Smooth muscle cell (in vitro differentiated cells): ENCODE results near the gene FAR2. TPM values are rescaled to one million over a fixed set of nuclear protein-coding genes. Genes with fewer than 3 reads are reported as not detected.

Experiments used
- DNase-seq: peaks from one replicate; lab custom pipeline; 2025; ENCODE audit not compliant: unreplicated experiment; lab: John Stamatoyannopoulos, UW
- H2AFZ ChIP-seq: fragments of 200-600 bp; sonication (generic); 2 replicates; pipeline ENCODE4 v1.6.0; 2016; ENCODE audit warnings: antibody characterized with exemption, low read depth, mild to moderate bottlenecking
- H3F3A ChIP-seq: fragments of 200-600 bp; sonication (generic); 2 replicates; pipeline ENCODE4 v1.6.0; 2017; ENCODE audit warnings: antibody characterized with exemption, low read depth
- H3K27ac ChIP-seq: fragments of 200-600 bp; sonication (generic); 2 replicates; pipeline ENCODE4 v1.5.1; 2016; ENCODE audit warnings: low read depth, mild to moderate bottlenecking
- H3K27me3 ChIP-seq: fragments of 200-600 bp; sonication (generic); 2 replicates; pipeline ENCODE4 v1.6.1; 2016; ENCODE audit warnings: low read depth, mild to moderate bottlenecking
- H3K36me3 ChIP-seq: fragments of 200-600 bp; sonication (generic); 2 replicates; pipeline ENCODE4 v1.5.1; 2016; ENCODE audit warnings: low read depth
- H3K4me1 ChIP-seq: fragments of 200-600 bp; sonication (generic); 2 replicates; pipeline ENCODE4 v1.5.1; 2016; ENCODE audit warnings: low read depth
- H3K4me2 ChIP-seq: fragments of 200-600 bp; sonication (generic); 2 replicates; pipeline ENCODE4 v1.6.0; 2016; ENCODE audit warnings: mild to moderate bottlenecking
- H3K4me3 ChIP-seq: fragments of 200-600 bp; sonication (generic); 2 replicates; pipeline ENCODE4 v1.5.1; 2016; ENCODE audit warnings: mild to moderate bottlenecking
- H3K79me2 ChIP-seq: fragments of 200-600 bp; sonication (generic); 2 replicates; pipeline ENCODE4 v1.6.0; 2016; ENCODE audit warnings: low read depth, mild to moderate bottlenecking
- H3K9ac ChIP-seq: fragments of 200-600 bp; sonication (generic); 2 replicates; pipeline ENCODE4 v1.6.0; 2016; ENCODE audit warnings: low read depth
- H3K9me3 ChIP-seq: fragments of 200-600 bp; sonication (generic); replicated peaks from 2 replicates; pipeline ENCODE4 v1.5.1; 2016; ENCODE audit warnings: low read depth
- H4K20me1 ChIP-seq: fragments of 200-600 bp; sonication (generic); 2 replicates; pipeline ENCODE4 v1.6.0; 2016; ENCODE audit warnings: low read depth
- WGBS: methylation state at CpG from one replicate; pipeline ENCODE4 v1.1.7; 2016; ENCODE audit warnings: low lambda C conversion rate; 5-methylcytosine and 5-hydroxymethylcytosine counted together
- polyA plus RNA-seq: library from polyadenylated mRNA; unstranded; fragments of >200 nt; fragmentation: Nextera tagmentation; extraction: Ambion mirVana; gene quantifications from 2 replicates; pipeline ENCODE4 v1.2.1, GENCODE V29; 2016
- total RNA-seq: library from RNA; depleted of rRNA; stranded (reverse); fragments of >200 nt; gene quantifications from 2 replicates; pipeline ENCODE4 v1.2.3, GENCODE V29; 2014
- TF ChIP-seq, protein P1 (sequence below): fragments of 200-600 bp; sonication (generic); IDR thresholded peaks from 2 replicates; pipeline ENCODE4 v1.5.1; 2017; ENCODE audit warnings: borderline replicate concordance, mild to moderate bottlenecking, antibody characterized with exemption; ENCODE audit not compliant: insufficient read depth, poor library complexity, severe bottlenecking

FAR2 gene
- total and polyA plus RNA-seq, 2 experiments from 2014 or later = 1.5 to 8.5 TPM

DNA sequence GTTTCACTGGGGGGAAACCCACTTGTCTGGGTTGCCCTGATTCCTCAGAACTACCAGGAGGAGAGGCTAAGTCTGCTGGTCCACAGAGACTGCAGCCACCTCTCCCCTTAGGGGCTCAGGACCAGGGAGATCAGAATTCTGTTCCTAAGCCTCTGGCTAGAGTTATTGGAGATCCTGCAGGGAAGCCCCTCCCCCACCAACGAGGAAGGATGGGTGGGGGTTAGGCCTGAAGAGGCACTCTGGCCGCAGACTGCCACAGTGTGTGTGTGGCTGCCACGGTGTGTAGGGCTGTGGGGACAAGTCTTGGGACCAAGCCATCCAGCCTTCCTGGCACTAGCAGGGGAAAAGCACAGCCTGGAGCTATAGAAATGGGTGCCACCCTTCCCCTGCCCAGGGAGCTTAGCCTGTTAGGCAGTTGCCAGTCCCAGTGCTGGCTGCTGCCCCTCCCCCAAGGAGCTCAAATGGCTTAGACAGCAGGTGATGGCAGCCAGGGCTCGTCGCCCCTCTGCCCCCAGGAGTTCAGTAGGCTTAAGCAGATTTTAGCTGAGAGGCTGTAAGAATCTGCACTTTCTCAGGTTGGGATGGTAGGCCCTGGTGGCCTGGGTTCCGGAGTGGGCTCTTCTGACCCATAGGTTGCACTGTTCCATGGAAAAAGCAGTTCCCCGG lies 124.2 kb downstream of the FAR2 start:
- no peaks in the 10 kb centered on the region for H3K27me3 ChIP-seq
- no peaks in the 10 kb centered on the region for H3K9me3 ChIP-seq
- no peak for DNase-seq
- 75% methylated on average over 7 of the region's 7 CpGs for WGBS
- peaks cover 9% of the 10 kb centered on the region for H3F3A ChIP-seq
- no peak overlapping the region for H3K9ac ChIP-seq
- H2AFZ ChIP-seq = no peak overlapping the region
- H3K36me3 ChIP-seq = no peaks in the 10 kb centered on the region
- H3K4me2 ChIP-seq = no peak overlapping the region
- no peaks in the 10 kb centered on the region for H3K79me2 ChIP-seq
- no peaks in the 10 kb centered on the region for H4K20me1 ChIP-seq
- H3K4me1 ChIP-seq = no peaks in the 10 kb centered on the region
- TF ChIP-seq, protein P1, sequence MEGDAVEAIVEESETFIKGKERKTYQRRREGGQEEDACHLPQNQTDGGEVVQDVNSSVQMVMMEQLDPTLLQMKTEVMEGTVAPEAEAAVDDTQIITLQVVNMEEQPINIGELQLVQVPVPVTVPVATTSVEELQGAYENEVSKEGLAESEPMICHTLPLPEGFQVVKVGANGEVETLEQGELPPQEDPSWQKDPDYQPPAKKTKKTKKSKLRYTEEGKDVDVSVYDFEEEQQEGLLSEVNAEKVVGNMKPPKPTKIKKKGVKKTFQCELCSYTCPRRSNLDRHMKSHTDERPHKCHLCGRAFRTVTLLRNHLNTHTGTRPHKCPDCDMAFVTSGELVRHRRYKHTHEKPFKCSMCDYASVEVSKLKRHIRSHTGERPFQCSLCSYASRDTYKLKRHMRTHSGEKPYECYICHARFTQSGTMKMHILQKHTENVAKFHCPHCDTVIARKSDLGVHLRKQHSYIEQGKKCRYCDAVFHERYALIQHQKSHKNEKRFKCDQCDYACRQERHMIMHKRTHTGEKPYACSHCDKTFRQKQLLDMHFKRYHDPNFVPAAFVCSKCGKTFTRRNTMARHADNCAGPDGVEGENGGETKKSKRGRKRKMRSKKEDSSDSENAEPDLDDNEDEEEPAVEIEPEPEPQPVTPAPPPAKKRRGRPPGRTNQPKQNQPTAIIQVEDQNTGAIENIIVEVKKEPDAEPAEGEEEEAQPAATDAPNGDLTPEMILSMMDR = no peak
- no peak overlapping the region for H3K27ac ChIP-seq
- no peak overlapping the region for H3K4me3 ChIP-seq

DNA sequence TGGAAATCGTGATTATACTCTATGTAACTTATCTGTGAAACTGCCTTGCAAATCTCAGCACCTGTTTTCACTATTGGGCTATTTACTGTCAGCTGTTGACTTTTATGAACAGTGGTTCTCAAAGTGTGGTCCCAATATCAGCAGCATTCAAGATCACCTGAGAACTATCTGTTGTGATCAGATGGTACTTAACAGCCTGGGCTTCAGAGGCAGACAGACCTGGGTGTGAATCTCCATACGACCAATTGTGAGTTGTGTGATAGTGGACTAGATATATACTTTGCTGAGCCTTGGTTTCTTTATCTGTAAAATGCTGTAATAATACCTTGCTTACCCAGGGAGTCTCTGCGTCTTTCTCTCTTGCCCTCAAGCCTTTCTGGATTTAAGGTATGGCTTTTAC lies 126.8 kb downstream of the FAR2 start:
- Histone ChIP-seq H2AFZ (no peak overlapping the region), H3K9ac (no peak overlapping the region), H3K36me3 (no peaks in the 10 kb centered on the region), H3K4me1 (no peaks in the 10 kb centered on the region), H3K4me2 (no peak overlapping the region), H3F3A (peaks cover 9% of the 10 kb centered on the region), H4K20me1 (no peaks in the 10 kb centered on the region), H3K4me3 (no peak overlapping the region), H3K27me3 (no peaks in the 10 kb centered on the region), H3K9me3 (no peaks in the 10 kb centered on the region), H3K79me2 (no peaks in the 10 kb centered on the region), H3K27ac (no peak overlapping the region)
- 86% methylated on average over 3 of the region's 3 CpGs for WGBS
- DNase-seq = no peak
- TF ChIP-seq, protein P1 = no peak

DNA sequence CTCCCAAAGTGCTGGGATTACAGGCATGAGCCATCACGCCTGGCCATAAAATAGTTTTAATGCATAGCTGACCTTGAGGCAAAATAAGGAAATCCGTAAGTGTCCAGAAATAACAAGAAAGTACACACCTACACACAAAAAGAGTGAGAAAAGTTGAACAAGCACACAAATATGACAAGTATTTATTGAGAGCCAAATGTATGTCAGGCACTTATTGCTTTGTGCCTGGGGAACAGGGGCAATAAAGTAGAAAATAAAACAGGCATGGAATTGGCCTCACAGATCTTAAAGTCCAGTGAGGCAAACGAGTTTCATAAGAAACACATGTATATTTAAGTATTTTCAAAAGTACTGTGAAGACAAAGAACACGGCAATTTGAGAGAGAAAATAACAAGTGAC lies 128.2 kb downstream of the FAR2 start:
- no peaks in the 10 kb centered on the region for H4K20me1 ChIP-seq
- H3F3A ChIP-seq = peaks cover 9% of the 10 kb centered on the region
- no peak overlapping the region for H3K9ac ChIP-seq
- H3K4me3 ChIP-seq = no peak overlapping the region
- TF ChIP-seq, protein P1 = no peak
- no peak overlapping the region for H2AFZ ChIP-seq
- WGBS = 55% methylated on average over 4 of the region's 4 CpGs
- H3K9me3 ChIP-seq = no peaks in the 10 kb centered on the region
- no peaks in the 10 kb centered on the region for H3K4me1 ChIP-seq
- H3K27me3 ChIP-seq = no peaks in the 10 kb centered on the region
- H3K27ac ChIP-seq = peak overlapping the region; percentile 24
- no peaks in the 10 kb centered on the region for H3K79me2 ChIP-seq
- H3K36me3 ChIP-seq = no peaks in the 10 kb centered on the region
- no peak for DNase-seq
- H3K4me2 ChIP-seq = no peak overlapping the region
